ENCODE data around the gene PLA2G2E.

PLA2G2E gene

DNA sequence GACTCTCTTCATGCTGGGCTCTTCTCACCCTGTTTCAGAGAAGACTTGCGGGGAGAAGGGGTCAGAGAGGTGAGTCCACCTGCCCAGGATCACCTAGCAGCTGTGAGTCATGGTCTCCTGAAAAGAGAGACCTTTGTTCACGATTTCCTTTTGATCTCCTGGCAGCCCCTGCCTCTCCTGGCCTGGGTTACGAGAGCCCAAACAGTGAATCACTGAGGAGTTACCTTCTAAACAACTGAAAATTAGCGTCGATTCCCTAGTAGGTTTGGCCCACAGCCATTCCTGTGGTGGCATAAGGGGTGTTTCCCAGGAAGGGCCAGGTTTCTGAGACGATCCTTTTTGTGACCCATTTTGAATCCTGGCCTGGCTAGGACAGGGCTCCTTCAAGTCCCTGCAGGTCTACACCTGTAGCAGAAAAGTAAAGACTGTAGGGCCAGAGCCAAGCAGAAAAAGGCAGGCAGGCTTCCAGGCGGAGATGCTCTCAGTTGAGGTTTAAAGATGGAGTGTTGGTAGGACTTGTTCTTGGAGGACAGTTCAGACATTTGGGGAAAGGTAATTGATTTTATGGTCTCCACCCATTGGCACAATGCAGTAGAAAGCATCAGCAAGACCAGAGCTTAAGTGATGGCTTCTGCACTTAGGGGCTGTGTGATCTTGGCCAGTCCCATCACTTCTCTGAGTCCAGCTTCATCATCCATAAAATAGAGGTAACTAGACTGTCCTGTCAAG lies 2.1 kb upstream of the PLA2G2E start:
- H3K36me3 ChIP-seq (ENCODE audit: control insufficient read depth, insufficient read depth, low read length), result no peaks in the 10 kb centered on the region
- H3K27ac ChIP-seq, result no peak overlapping the region
- H3K4me1 ChIP-seq, result peaks cover 32% of the 10 kb centered on the region
- H3K4me3 ChIP-seq (ENCODE audit: low read depth, low read length), result no peak overlapping the region
- no peak overlapping the region for H3K4me2 ChIP-seq (ENCODE audit: low read length)
- H2AFZ ChIP-seq, result no peak overlapping the region
- H3K27me3 ChIP-seq (ENCODE audit: control insufficient read depth, insufficient read depth, low read length), result no peaks in the 10 kb centered on the region
- no peaks in the 10 kb centered on the region for H3K9me3 ChIP-seq (ENCODE audit: control insufficient read depth, low read length)
- H3K79me2 ChIP-seq, result no peaks in the 10 kb centered on the region
- H3K9ac ChIP-seq, result no peak overlapping the region
- TF ChIP-seq, protein P1, sequence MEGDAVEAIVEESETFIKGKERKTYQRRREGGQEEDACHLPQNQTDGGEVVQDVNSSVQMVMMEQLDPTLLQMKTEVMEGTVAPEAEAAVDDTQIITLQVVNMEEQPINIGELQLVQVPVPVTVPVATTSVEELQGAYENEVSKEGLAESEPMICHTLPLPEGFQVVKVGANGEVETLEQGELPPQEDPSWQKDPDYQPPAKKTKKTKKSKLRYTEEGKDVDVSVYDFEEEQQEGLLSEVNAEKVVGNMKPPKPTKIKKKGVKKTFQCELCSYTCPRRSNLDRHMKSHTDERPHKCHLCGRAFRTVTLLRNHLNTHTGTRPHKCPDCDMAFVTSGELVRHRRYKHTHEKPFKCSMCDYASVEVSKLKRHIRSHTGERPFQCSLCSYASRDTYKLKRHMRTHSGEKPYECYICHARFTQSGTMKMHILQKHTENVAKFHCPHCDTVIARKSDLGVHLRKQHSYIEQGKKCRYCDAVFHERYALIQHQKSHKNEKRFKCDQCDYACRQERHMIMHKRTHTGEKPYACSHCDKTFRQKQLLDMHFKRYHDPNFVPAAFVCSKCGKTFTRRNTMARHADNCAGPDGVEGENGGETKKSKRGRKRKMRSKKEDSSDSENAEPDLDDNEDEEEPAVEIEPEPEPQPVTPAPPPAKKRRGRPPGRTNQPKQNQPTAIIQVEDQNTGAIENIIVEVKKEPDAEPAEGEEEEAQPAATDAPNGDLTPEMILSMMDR (IDR thresholded peaks at IDR 0.05), result no peak

DNA sequence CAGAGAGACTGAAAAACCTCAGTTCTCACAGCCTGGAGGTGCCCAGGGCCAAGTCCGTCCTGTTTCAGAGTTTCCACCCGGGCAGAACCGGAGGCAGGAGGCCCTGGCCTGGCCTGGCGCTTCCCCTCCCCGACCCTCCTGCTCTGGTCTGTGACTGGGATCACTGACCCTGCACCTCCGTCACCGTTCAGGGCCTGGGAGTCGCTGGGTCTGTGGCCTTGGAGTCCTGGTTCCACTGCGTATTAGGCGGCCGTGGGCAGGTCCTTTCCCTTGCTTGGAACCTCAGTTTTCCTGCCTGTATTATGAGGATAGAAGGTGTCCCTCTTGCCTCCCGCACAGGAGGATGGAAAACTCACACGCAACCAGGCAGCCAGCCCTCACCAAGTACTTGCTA lies 533 bp upstream of the PLA2G2E start:
- Histone ChIP-seq H3K4me3 (ENCODE audit: low read depth, low read length) (no peak overlapping the region), H3K27me3 (ENCODE audit: control insufficient read depth, insufficient read depth, low read length) (no peaks in the 10 kb centered on the region), H3K4me1 (peaks cover 33% of the 10 kb centered on the region), H3K9me3 (ENCODE audit: control insufficient read depth, low read length) (no peaks in the 10 kb centered on the region), H3K36me3 (ENCODE audit: control insufficient read depth, insufficient read depth, low read length) (no peaks in the 10 kb centered on the region), H3K79me2 (no peaks in the 10 kb centered on the region), H2AFZ (peak overlapping the region; percentile 45), H3K9ac (no peak overlapping the region), H3K27ac (peak overlapping the region; percentile 98), H3K4me2 (ENCODE audit: low read length) (no peak overlapping the region)
- TF ChIP-seq, protein P1 (IDR thresholded peaks at IDR 0.05), result no peak

DNA sequence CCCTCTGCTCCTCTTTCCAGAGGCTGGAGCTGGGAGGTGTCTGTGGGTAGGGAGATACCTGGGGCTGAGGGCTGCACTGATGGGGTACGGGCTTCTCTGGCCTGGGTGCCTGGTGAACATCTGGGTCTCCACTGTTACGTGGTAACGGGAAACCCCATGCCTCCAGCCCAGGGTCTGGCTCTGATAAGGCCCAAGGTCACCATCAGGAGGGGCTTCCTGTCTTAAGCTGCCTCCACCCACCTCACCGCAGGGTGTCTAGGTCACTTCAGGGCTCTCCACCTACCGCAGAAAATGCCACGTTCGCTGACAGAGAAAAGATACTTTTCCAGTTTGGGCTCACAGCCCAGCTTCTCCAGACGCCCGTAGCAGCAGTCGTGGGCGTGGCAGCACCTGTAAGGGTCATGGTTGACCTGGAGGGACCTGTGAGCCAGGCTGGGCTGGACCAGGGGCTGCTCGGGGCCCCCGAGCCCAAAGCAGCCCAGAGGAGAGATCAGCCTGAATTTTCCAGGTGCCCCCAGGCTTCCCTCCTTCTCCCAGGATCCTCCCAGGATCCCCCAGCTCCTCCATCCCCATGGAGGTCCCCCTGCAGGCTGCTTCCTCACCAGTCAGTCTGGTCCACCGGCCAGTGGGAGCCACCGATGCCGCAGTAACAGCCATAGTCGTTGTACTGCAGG lies 1.3 kb downstream of the PLA2G2E start:
- Histone ChIP-seq H3K4me3 (ENCODE audit: low read depth, low read length) (no peak overlapping the region), H3K4me2 (ENCODE audit: low read length) (peak overlapping the region; percentile 43), H3K36me3 (ENCODE audit: control insufficient read depth, insufficient read depth, low read length) (no peaks in the 10 kb centered on the region), H3K9ac (no peak overlapping the region), H3K27ac (peak overlapping the region; percentile 98), H3K9me3 (ENCODE audit: control insufficient read depth, low read length) (no peaks in the 10 kb centered on the region), H3K79me2 (no peaks in the 10 kb centered on the region), H2AFZ (peak overlapping the region; percentile 66), H3K27me3 (ENCODE audit: control insufficient read depth, insufficient read depth, low read length) (no peaks in the 10 kb centered on the region), H3K4me1 (peaks cover 33% of the 10 kb centered on the region)
- TF ChIP-seq, protein P1 (IDR thresholded peaks at IDR 0.05), result no peak

DNA sequence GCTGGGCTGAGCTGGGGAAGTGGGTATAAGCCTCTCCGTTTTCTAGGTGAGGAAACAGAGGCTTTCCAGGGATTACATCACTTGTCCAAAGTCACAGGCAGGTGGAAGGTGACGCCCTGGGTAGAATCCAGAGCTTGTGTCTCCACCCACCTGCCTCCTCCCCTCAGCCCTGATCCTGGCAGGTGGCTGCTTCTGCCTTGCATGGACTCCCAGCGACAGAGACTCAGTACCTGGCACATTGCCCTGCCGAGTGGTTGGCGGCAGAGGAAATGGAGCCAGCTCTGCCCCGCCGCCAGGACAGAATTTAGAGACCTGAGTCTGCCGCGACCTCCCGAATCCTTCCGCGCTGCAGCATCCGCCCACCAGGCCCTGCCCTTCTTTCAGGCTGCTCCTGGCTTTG lies 2.1 kb downstream of the PLA2G2E start:
- Histone ChIP-seq H3K27ac (peak overlapping the region; percentile 98), H2AFZ (peak overlapping the region; percentile 66), H3K4me1 (peaks cover 33% of the 10 kb centered on the region), H3K4me3 (ENCODE audit: low read depth, low read length) (no peak overlapping the region), H3K4me2 (ENCODE audit: low read length) (peak overlapping the region; percentile 43), H3K9me3 (ENCODE audit: control insufficient read depth, low read length) (no peaks in the 10 kb centered on the region), H3K36me3 (ENCODE audit: control insufficient read depth, insufficient read depth, low read length) (no peaks in the 10 kb centered on the region), H3K79me2 (no peaks in the 10 kb centered on the region), H3K9ac (no peak overlapping the region), H3K27me3 (ENCODE audit: control insufficient read depth, insufficient read depth, low read length) (no peaks in the 10 kb centered on the region)
- TF ChIP-seq, protein P1 (IDR thresholded peaks at IDR 0.05), result no peak

Measured in parathyroid adenoma (tissue), 2 donors.